Measurements from ENCODE around the gene ADD2.

The ADD2 gene

DNA sequence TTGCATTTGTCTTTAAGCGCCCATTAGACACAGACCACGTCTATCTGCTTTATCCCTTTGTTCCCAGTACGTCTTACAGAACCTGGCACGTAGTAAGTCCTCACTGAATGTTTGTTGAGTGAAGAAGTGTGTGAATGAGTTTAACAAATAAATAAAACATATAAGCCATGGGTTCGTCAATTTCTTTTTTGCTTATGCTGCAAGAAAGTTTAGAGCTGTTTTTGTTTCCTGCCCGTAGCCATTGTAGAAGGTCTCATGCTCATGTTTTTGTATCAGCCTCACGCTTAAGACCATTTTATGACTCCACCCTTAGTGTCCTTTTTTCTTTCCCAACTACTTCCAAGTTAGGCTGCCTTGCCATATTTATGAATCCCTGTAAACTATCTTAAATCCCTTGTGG, 2.5 kb downstream of the ADD2 start:
- no peak for TF ChIP-seq CTCF (IDR thresholded peaks at IDR 0.05; ENCODE audit: low read depth, low read length)
- no peak overlapping the region for H3K4me3 ChIP-seq (replicated peaks in 1 of 2; ENCODE audit: low read depth in 2 of 2, low read length in 2 of 2)
- no peak for DNase-seq (ENCODE audit: low read depth in 2 of 2)

DNA sequence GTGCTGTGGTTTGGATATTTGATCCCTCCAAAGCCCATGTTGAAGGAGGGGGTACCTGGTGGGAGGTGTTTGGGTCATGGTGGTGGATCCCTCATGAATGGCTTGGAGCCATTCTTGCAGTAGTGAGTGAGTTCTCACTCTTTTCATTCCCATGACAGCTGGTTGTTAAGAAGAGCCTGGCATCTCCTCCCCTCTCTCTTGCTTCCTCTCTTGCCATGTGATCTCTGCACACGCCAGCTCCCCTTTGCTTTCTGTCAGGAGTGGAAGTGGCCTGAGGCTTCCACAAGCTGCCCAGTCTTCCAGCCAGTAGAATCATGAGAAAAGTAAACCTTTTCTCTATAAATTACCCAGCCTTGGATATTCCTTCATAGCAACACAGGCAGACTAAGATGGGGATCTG, 8.6 kb downstream of the ADD2 start:
- no peak for TF ChIP-seq CTCF (IDR thresholded peaks at IDR 0.05; ENCODE audit: low read depth, low read length)
- no peak overlapping the region for H3K4me3 ChIP-seq (replicated peaks in 1 of 2; ENCODE audit: low read depth in 2 of 2, low read length in 2 of 2)
- no peak for DNase-seq (ENCODE audit: low read depth in 2 of 2)

DNA sequence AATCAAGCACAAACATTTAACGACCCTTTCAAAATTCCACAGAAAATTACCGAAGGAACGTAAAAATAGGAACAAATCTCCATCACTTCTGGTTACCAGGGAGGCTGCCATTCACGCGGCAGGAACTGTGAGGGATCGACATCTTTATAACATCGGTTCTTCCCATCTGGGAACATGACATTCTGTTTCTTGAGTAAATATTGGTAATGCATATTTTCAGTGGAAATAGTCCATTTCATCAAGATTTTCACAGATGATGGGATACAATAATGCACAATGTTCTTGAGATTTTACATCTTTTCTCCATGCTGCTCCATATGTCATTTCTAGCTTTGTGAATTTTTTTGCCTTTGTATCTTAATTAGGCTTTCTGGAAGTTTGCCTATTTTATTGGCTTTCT, 10.0 kb downstream of the ADD2 start:
- DNase-seq (ENCODE audit: low read depth in 2 of 2) = no peak
- no peak for TF ChIP-seq CTCF (IDR thresholded peaks at IDR 0.05; ENCODE audit: low read depth, low read length)
- no peak overlapping the region for H3K4me3 ChIP-seq (replicated peaks in 1 of 2; ENCODE audit: low read depth in 2 of 2, low read length in 2 of 2)

- no peak for DNase-seq (ENCODE audit: low read depth in 2 of 2)
- no peak for TF ChIP-seq CTCF (IDR thresholded peaks at IDR 0.05; ENCODE audit: low read depth, low read length)
- no peak overlapping the region for H3K4me3 ChIP-seq (replicated peaks in 1 of 2; ENCODE audit: low read depth in 2 of 2, low read length in 2 of 2)
These were observed 10.6 kb downstream of the ADD2 start for GRCh38 chr2:70757360-70757759.

DNA sequence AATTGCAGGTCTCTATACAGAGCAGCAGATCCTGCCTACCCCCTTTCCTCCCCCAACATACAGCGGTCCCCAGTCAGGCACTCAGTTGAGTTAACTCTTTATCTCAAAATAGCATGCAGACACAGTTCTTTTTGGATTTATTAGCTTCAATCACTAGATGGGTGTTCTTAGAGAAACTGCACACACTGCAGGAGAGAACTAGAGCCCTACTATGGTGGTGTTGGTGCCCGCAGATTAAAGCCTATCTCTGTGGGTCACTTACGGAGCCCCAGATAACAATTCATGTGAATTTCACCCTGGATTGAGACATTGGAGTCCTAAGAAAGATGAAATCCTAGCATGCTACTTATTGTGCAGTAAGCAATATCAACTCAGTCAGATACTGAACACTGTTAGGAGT, 11.9 kb downstream of the ADD2 start:
- TF ChIP-seq CTCF (IDR thresholded peaks at IDR 0.05; ENCODE audit: low read depth, low read length) = no peak
- no peak overlapping the region for H3K4me3 ChIP-seq (replicated peaks in 1 of 2; ENCODE audit: low read depth in 2 of 2, low read length in 2 of 2)
- no peak for DNase-seq (ENCODE audit: low read depth in 2 of 2)

- no peak overlapping the region for H3K4me3 ChIP-seq (replicated peaks in 1 of 2; ENCODE audit: low read depth in 2 of 2, low read length in 2 of 2)
- TF ChIP-seq CTCF (IDR thresholded peaks at IDR 0.05; ENCODE audit: low read depth, low read length) = no peak
- no peak for DNase-seq (ENCODE audit: low read depth in 2 of 2)
These were observed 14.1 kb downstream of the ADD2 start for GRCh38 chr2:70753902-70754301.

DNA sequence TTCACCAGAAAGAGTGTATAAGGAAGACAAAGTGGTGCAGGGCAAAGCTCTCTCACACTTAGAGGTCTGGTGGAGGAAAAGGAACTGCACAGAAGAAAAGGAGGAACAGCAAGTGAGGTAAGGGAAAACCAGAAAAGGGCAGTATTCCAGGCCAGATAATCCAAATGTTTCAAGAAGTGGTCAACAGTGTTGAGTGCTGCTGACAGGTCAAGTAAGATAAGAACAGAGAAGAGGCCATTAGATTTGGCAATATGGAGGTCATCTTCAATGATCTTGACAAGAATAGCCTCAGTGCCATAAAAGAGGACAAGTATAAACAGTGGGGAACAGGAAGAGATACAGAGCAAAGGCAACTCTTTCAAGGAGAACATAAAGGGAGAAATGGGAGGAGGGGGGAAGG, 15.0 kb downstream of the ADD2 start:
- TF ChIP-seq CTCF (IDR thresholded peaks at IDR 0.05; ENCODE audit: low read depth, low read length) = no peak
- no peak overlapping the region for H3K4me3 ChIP-seq (replicated peaks in 1 of 2; ENCODE audit: low read depth in 2 of 2, low read length in 2 of 2)

More for the DNA sequence above, 15.0 kb downstream of the ADD2 start:
- no peak for DNase-seq (ENCODE audit: low read depth in 2 of 2)

Data from cardiac fibroblast (primary cell).